ENCODE data around the gene FAM193B. TPM values are rescaled to one million over a fixed set of nuclear protein-coding genes. Genes with fewer than 3 reads are reported as not detected.

Gene FAM193B
- total and polyA plus RNA-seq, 9 donors, result 36.8 to 65.0 (median 50.0) TPM

DNA sequence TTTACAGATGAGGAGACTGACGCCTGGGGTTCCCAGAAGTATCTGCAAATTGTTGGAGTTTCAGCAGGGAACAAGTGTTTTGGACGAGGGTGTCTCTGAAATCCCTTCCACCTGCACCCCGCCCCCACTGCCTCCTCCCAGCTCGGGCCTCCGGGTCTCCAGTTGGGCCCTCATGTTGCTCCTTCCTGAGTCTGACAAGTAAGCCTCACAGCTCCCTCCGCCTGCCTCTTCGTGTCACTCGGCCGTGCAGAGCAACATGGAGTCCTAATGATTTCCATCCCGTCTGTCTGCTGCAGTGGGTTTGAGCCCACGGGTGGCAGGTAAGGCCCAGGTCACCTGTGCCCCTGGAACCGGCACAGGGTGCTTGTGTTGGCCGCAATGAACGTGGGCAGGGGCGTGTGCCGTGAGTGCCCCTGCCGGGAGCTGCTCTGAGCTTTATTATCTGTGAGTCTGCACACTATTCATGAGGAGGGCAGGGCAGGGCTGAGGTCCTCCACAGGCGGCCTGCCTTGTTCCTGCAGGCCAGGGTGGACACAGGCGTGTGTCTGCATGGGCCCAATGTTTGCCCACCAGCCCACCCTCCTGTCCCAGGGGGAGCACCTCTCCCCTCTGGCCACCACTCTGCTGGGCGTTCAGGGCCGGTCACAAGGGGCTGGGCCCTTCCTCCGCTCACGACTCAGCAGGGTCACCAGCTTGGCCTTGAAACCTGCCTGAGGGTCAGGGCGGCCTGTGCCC lies 50.8 kb downstream of the FAM193B start:
- no peaks in the 10 kb centered on the region for H3K9me3 ChIP-seq (replicated peaks; ENCODE audit: control insufficient read depth, low read depth, low read length)
- 82% methylated on average over 20 of the region's 24 CpGs for WGBS (ENCODE audit: insufficient coverage)
- no peak overlapping the region for H3K4me3 ChIP-seq (ENCODE audit: low read length)
- peaks cover 25% of the 10 kb centered on the region for H3K4me1 ChIP-seq (ENCODE audit: control insufficient read depth, insufficient read depth, low read length)
- no peak for DNase-seq
- no peak overlapping the region for H3K27ac ChIP-seq (ENCODE audit: low read length)
- peaks cover 4% of the 10 kb centered on the region for H3K27me3 ChIP-seq (ENCODE audit: control insufficient read depth, insufficient read depth, low read length)
- H3K36me3 ChIP-seq (ENCODE audit: control insufficient read depth, insufficient read depth, low read length), result peaks cover 16% of the 10 kb centered on the region

DNA sequence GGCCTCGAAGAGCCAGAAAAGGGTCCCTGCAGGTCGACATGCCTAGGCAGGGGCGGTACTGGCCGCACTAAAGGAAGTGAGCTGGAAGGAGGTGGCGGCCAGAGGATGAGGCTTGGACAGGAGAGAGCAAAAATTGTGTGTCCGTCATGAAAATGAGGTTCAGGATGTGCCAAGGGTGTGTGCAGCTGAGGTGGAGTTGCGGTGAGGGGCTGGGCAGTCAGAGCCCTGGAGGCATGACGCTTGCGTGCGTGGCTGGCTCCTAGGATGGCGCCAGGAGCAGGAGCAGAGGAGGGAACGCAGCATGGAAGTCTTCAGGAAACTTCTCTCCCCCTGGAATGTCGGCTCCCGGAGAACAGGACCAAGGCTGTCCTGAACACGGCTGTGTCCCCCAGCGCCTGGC lies 51.5 kb downstream of the FAM193B start:
- Histone ChIP-seq H3K36me3 (ENCODE audit: control insufficient read depth, insufficient read depth, low read length) (peaks cover 16% of the 10 kb centered on the region), H3K4me1 (ENCODE audit: control insufficient read depth, insufficient read depth, low read length) (peaks cover 31% of the 10 kb centered on the region), H3K27ac (ENCODE audit: low read length) (no peak overlapping the region), H3K27me3 (ENCODE audit: control insufficient read depth, insufficient read depth, low read length) (peaks cover 4% of the 10 kb centered on the region), H3K4me3 (ENCODE audit: low read length) (no peak overlapping the region), H3K9me3 (replicated peaks; ENCODE audit: control insufficient read depth, low read depth, low read length) (no peaks in the 10 kb centered on the region)
- 84% methylated on average over 16 of the region's 16 CpGs for WGBS (ENCODE audit: insufficient coverage)
- DNase-seq, result no peak

DNA sequence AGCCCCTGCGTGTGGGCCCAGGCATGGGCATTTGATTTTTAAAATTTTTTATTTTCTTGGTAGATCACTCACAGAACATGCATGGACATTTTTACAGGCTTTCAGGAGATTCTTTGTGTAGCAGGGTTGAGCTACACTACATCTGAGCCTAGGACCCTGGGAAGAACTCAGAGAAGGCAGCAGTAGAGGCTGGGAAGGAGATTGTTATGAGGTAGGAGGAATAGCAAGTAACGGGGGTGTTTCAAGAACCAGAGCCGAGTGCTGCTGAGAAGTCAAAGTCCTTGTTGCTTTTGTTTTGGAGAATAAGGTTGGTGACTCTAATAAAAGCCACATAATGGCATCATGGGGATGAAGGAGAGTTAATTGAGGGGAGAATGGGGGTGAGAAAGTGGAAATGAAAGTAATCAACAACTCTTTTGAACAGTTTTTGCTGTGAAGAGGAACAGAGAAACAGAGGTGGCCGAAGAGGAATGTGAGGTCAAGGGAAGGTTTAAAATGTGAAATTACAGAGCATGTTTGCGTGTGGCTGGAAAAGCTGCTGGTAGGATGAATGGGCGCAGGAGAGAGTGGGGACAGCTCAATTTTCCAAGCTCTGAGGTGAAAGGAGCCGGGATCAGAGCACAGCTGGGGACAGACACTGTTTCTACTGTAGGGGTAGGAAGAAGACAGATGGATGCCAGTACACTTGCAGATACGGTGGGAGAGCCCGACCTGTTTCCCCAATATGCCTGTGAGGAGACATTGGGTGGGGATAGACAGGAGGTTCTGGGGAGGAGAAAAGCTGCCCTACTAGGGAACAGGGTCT lies 52.3 kb downstream of the FAM193B start:
- no peak for DNase-seq
- H3K27ac ChIP-seq (ENCODE audit: low read length), result no peak overlapping the region
- peaks cover 12% of the 10 kb centered on the region for H3K36me3 ChIP-seq (ENCODE audit: control insufficient read depth, insufficient read depth, low read length)
- H3K4me3 ChIP-seq (ENCODE audit: low read length), result no peak overlapping the region
- 56% methylated on average over 8 of the region's 9 CpGs for WGBS (ENCODE audit: insufficient coverage)
- H3K4me1 ChIP-seq (ENCODE audit: control insufficient read depth, insufficient read depth, low read length), result peaks cover 34% of the 10 kb centered on the region
- H3K27me3 ChIP-seq (ENCODE audit: control insufficient read depth, insufficient read depth, low read length), result peaks cover 4% of the 10 kb centered on the region
- no peaks in the 10 kb centered on the region for H3K9me3 ChIP-seq (replicated peaks; ENCODE audit: control insufficient read depth, low read depth, low read length)

DNA sequence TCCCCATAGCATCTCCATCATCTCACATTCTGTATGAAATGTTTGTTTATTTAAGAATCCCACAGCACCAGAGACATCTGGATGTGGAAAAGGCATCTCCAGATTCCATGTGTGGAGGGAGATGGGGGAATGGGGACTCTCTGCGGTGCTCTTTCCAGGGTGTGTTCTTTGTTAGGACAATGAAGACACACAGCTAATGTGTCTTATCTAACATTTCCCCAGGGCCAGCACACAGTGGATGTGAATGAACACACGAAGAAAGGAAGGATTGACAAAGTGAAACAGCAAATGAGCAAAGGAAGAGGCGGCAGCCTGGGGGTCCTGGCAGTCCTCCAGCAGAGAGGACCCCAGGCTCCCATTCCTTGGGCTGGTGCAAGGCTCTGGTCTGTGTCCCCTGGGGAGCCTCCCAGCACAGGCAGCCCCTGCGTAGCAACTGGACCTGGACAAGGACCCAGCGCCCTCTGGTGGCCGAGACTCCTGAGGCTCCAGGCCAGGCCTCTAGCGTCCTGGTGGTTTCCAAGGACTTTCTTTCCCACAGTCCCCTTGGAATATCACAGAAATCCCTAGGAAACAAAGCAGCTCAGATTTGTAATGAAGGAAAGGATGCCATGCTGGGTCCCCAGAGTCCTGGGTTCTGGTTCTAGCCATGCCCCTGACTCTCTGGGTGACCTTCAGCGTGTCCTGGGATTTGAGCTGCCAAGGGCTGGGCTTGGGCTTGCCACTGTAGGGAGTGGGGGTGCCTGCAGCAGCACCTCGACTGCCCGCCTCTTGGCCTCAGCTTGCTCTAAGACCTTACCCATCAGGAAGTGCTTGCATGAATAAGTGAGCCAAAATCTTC lies 53.5 kb downstream of the FAM193B start:
- H3K27me3 ChIP-seq (ENCODE audit: control insufficient read depth, insufficient read depth, low read length), result peaks cover 4% of the 10 kb centered on the region
- H3K4me1 ChIP-seq (ENCODE audit: control insufficient read depth, insufficient read depth, low read length), result peaks cover 41% of the 10 kb centered on the region
- peak overlapping the region; percentile 71 for H3K27ac ChIP-seq (ENCODE audit: low read length)
- H3K9me3 ChIP-seq (replicated peaks; ENCODE audit: control insufficient read depth, low read depth, low read length), result no peaks in the 10 kb centered on the region
- 22% methylated on average over 7 of the region's 10 CpGs for WGBS (ENCODE audit: insufficient coverage)
- DNase-seq, result peak; percentile 91
- no peak overlapping the region for H3K4me3 ChIP-seq (ENCODE audit: low read length)
- peaks cover 16% of the 10 kb centered on the region for H3K36me3 ChIP-seq (ENCODE audit: control insufficient read depth, insufficient read depth, low read length)

DNA sequence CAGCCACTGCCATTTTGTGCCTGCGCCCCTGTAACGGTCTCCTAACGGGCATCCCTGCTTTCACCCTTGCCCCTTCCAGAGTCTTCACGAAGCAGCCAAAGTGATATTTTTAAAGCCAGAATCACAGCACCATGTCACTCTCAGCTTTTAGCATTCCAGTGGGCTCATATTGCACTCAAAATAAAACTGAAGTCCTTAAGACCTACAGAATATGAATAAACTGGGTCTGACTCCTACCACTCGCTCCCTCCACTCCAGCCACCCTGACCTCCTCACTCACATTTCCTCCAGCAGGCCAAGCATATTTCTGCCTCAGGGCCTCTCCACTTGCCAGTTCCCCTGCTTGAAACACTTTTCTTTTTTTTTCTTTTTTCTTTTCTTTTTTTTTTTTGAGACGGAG lies 54.5 kb downstream of the FAM193B start:
- Histone ChIP-seq H3K9me3 (replicated peaks; ENCODE audit: control insufficient read depth, low read depth, low read length) (no peaks in the 10 kb centered on the region), H3K4me3 (ENCODE audit: low read length) (no peak overlapping the region), H3K4me1 (ENCODE audit: control insufficient read depth, insufficient read depth, low read length) (peaks cover 51% of the 10 kb centered on the region), H3K36me3 (ENCODE audit: control insufficient read depth, insufficient read depth, low read length) (peaks cover 19% of the 10 kb centered on the region), H3K27ac (ENCODE audit: low read length) (peak overlapping the region; percentile 47), H3K27me3 (ENCODE audit: control insufficient read depth, insufficient read depth, low read length) (peaks cover 4% of the 10 kb centered on the region)
- DNase-seq, result no peak
- 75% methylated on average over 5 of the region's 6 CpGs for WGBS (ENCODE audit: insufficient coverage)

DNA sequence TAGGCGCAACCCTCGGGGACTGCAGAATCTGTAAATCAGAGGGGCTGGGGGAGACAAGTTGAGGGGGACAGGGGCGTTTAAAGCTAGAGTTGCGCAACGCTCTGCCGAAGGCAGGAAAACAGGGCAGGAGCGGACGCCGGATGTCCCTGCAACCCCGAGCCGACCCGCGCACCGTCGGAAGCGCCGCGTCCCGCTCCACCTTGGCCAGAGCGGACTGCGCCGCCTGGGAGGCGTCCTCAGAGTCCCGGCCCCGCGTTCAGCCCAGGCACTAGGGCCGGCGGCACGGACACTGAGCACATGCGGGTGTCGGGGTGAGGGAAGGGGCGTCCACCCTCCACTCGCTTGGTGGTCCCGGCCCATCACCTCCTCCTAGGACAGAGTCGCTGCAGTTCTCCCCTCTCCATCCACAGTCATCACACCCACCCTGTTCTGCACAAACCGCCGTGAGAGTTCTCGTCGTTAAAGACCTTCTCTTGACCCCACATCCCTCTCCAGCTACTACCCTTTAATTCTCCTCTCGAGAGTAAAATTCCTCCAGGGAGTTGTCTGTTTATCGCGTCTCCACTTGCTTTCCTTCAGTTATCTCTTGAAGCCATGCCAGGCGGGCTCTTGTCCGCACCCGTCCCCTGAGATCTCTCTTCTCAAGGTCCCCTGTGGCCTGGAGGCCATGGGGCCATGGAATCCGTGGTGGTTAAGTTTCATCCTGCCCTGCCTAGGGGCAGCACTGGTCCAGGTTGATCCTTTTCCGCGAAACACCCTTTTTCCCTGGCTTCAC lies 56.2 kb downstream of the FAM193B start:
- 17% methylated on average over 33 of the region's 48 CpGs for WGBS (ENCODE audit: insufficient coverage)
- H3K4me3 ChIP-seq (ENCODE audit: low read length), result peak overlapping the region; percentile 89
- peak overlapping the region; percentile 71 for H3K27ac ChIP-seq (ENCODE audit: low read length)
- H3K4me1 ChIP-seq (ENCODE audit: control insufficient read depth, insufficient read depth, low read length), result peaks cover 68% of the 10 kb centered on the region
- peaks cover 4% of the 10 kb centered on the region for H3K27me3 ChIP-seq (ENCODE audit: control insufficient read depth, insufficient read depth, low read length)
- DNase-seq, result no peak
- no peaks in the 10 kb centered on the region for H3K9me3 ChIP-seq (replicated peaks; ENCODE audit: control insufficient read depth, low read depth, low read length)
- H3K36me3 ChIP-seq (ENCODE audit: control insufficient read depth, insufficient read depth, low read length), result peaks cover 17% of the 10 kb centered on the region

DNA sequence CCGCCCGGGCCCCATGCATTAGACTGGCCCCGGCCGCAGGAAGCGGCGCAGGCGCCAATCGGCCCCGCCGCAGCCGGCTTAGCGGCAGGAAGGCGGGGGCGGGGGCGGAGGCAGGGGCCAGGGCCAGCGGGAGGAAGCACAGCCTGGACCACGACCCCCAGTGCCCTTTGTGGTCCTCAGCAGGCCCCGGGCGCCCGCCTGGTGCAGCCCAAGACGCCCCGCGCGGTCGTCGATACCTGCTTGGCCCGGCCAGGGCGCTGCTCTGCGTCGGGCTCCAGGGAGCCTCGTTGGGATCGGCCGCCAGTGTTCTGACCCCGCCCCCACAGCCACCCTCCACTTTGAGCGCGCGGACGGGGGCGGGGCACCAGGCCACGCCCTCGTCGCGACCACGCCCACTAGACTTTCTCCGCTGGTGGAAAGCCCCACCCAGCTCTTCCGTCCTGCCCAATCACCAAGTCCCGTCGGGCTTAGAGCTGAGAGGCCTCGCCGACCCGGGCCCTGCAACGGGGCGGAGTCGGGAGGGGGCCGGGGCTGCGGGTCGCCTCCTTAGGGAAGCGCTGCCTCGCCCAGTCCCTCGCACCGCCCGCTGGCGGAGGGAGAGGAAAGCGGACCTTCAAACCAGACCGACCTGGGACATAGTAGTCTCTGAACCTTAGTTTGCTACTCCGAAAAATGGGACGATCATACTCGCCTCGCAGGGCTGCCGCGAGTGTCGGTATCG lies 56.9 kb downstream of the FAM193B start, which contains the start of gene PDLIM7:
TSS of gene PDLIM7 (minus strand) at position 313 of the 721 bp plus-strand sequence. CDS start 1,092 bp downstream, outside the sequence.
- peak within 1 kb of the TSS; percentile 97 for H3K27ac ChIP-seq (ENCODE audit: low read length)
- H3K4me3 ChIP-seq (ENCODE audit: low read length), result peak within 1 kb of the TSS; percentile 89
- H3K4me1 ChIP-seq (ENCODE audit: control insufficient read depth, insufficient read depth, low read length), result peaks cover 75% of the 10 kb centered on the region
- peaks cover 25% of the 10 kb centered on the region for H3K36me3 ChIP-seq (ENCODE audit: control insufficient read depth, insufficient read depth, low read length)
- no peaks in the 10 kb centered on the region for H3K9me3 ChIP-seq (replicated peaks; ENCODE audit: control insufficient read depth, low read depth, low read length)
- peak; percentile 98 for DNase-seq
- under 1% methylated on average over 69 of the region's 73 CpGs for WGBS (ENCODE audit: insufficient coverage)
- H3K27me3 ChIP-seq (ENCODE audit: control insufficient read depth, insufficient read depth, low read length), result peaks cover 4% of the 10 kb centered on the region

DNA sequence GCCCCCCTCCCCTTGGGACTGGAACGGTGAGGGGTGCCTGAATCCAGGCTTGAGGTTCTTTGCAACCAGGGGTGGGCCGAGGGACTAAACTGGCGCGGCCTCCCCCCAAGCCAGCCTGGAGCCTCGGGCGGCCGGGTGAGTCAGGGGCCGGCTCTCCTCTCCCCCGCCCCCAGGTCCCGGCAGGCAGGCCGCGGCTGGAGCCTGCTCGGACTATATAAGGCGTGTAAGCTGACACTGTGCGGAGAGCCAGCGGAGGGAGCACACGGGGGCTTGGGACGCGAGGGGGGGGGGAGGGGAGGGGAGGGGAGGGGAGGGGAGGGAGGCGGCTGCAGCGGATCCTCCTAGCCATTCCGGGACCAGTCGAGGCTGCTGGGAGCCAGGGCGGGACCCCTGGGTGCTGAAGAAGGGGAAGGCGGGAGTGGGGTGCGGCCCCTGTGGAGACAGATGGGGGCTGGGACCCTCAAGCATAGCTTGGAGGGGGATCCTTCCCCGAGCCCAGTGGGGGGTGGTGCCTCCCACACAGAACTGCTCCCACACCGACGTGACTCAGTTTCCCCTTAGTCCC lies 57.6 kb downstream of the FAM193B start:
- 1% methylated on average over 11 of the region's 29 CpGs for WGBS (ENCODE audit: insufficient coverage)
- H3K9me3 ChIP-seq (replicated peaks; ENCODE audit: control insufficient read depth, low read depth, low read length), result no peaks in the 10 kb centered on the region
- H3K4me3 ChIP-seq (ENCODE audit: low read length), result peak overlapping the region; percentile 89
- H3K36me3 ChIP-seq (ENCODE audit: control insufficient read depth, insufficient read depth, low read length), result peaks cover 30% of the 10 kb centered on the region
- H3K27me3 ChIP-seq (ENCODE audit: control insufficient read depth, insufficient read depth, low read length), result peaks cover 4% of the 10 kb centered on the region
- H3K27ac ChIP-seq (ENCODE audit: low read length), result peak overlapping the region; percentile 97
- DNase-seq, result peak; percentile 98
- peaks cover 81% of the 10 kb centered on the region for H3K4me1 ChIP-seq (ENCODE audit: control insufficient read depth, insufficient read depth, low read length)

All from muscle of leg (tissue), 11 donors.